HepG2 (cell line): ENCODE results near the gene CDNF. TPM values are rescaled to one million over a fixed set of nuclear protein-coding genes. Genes with fewer than 3 reads are reported as not detected.

ENCODE experiments used
- AHR ChIP-seq: IDR thresholded peaks from 2 replicates; pipeline ENCODE4 v1.6.1; 2018; ENCODE audit warnings: missing genetic modification reagents, missing compliant biosample characterization
- BCL6 ChIP-seq: IDR thresholded peaks from 2 replicates; pipeline ENCODE4 v1.6.1; 2016; ENCODE audit warnings: missing genetic modification reagents, missing compliant biosample characterization
- BORCS8-MEF2B ChIP-seq: sonication (generic); formaldehyde crosslinking; IDR thresholded peaks from 2 replicates; pipeline ENCODE4 v1.8.0; 2022; ENCODE audit warnings: mild to moderate bottlenecking, missing genetic modification reagents
- CENPBD1 ChIP-seq: sonication (generic); formaldehyde crosslinking; IDR thresholded peaks from 2 replicates; pipeline ENCODE4 v1.8.0; 2022; ENCODE audit warnings: missing genetic modification reagents, low read depth, mild to moderate bottlenecking, borderline replicate concordance
- GLI4 ChIP-seq: sonication (generic); formaldehyde crosslinking; IDR thresholded peaks from 2 replicates; pipeline ENCODE4 v1.5.1; 2020; ENCODE audit warnings: missing genetic modification reagents, mild to moderate bottlenecking, moderate library complexity, borderline replicate concordance
- HNRNPLL ChIP-seq: fragments of 200-400 bp; formaldehyde crosslinking; IDR thresholded peaks from 2 replicates; pipeline ENCODE4 v1.6.1; 2017; ENCODE audit warnings: mild to moderate bottlenecking, low read depth, low read length; ENCODE audit not compliant: poor library complexity, severe bottlenecking
- KLF12 ChIP-seq: sonication (generic); formaldehyde crosslinking; IDR thresholded peaks from 2 replicates; pipeline ENCODE4 v1.4.0; 2020; ENCODE audit warnings: missing genetic modification reagents, borderline replicate concordance
- NCOR1 ChIP-seq: fragments of 200-600 bp; sonication (generic); IDR thresholded peaks from 2 replicates; pipeline ENCODE4 v1.7.0; 2017; ENCODE audit warnings: antibody characterized with exemption, low read length, borderline replicate concordance
- NFYC ChIP-seq: IDR thresholded peaks from 2 replicates; pipeline ENCODE4 v1.6.1; 2016; ENCODE audit warnings: missing genetic modification reagents, missing compliant biosample characterization
- NR2C2 ChIP-seq: sonication (generic); formaldehyde crosslinking; IDR thresholded peaks from 2 replicates; pipeline ENCODE4 v1.4.0; 2020; ENCODE audit warnings: missing genetic modification reagents, mild to moderate bottlenecking, moderate library complexity, borderline replicate concordance
- PAF1 ChIP-seq: IDR thresholded peaks from 2 replicates; pipeline ENCODE4 v1.6.1; 2016; ENCODE audit warnings: missing genetic modification reagents, missing compliant biosample characterization
- POGZ ChIP-seq: sonication (generic); formaldehyde crosslinking; IDR thresholded peaks from 2 replicates; pipeline ENCODE4 v1.4.0; 2020; ENCODE audit warnings: mild to moderate bottlenecking, missing genetic modification reagents
- RBFOX2 ChIP-seq: fragments of 200-400 bp; formaldehyde crosslinking; IDR thresholded peaks from 2 replicates; pipeline ENCODE4 v1.6.1; 2017; ENCODE audit warnings: low read depth, mild to moderate bottlenecking, low read length
- ZNF180 ChIP-seq: sonication (generic); formaldehyde crosslinking; IDR thresholded peaks from 2 replicates; pipeline ENCODE4 v1.4.0; 2020; ENCODE audit warnings: low read depth, missing genetic modification reagents, borderline replicate concordance
- ZNF431 ChIP-seq: sonication (generic); formaldehyde crosslinking; IDR thresholded peaks from 2 replicates; pipeline ENCODE4 v1.9.0; 2022; ENCODE audit warnings: missing genetic modification reagents, low read depth, mild to moderate bottlenecking, borderline replicate concordance
- ZNF556 ChIP-seq: sonication (generic); formaldehyde crosslinking; IDR thresholded peaks from 2 replicates; pipeline ENCODE4 v1.4.0; 2020; ENCODE audit warnings: mild to moderate bottlenecking, missing genetic modification reagents, borderline replicate concordance
- ZNF580 ChIP-seq: IDR thresholded peaks from 2 replicates; pipeline ENCODE4 v1.6.1; 2016; ENCODE audit warnings: low read depth, borderline replicate concordance
- ZNF605 ChIP-seq: sonication (generic); formaldehyde crosslinking; IDR thresholded peaks from 2 replicates; pipeline ENCODE4 v1.8.0; 2022; ENCODE audit warnings: mild to moderate bottlenecking, missing genetic modification reagents
- ZNF724P ChIP-seq: sonication (generic); formaldehyde crosslinking; IDR thresholded peaks from 2 replicates; pipeline ENCODE4 v1.8.0; 2022; ENCODE audit warnings: missing genetic modification reagents, borderline replicate concordance
- ZNF768 ChIP-seq: sonication (generic); formaldehyde crosslinking; IDR thresholded peaks from 2 replicates; pipeline ENCODE4 v1.4.0; 2020; ENCODE audit warnings: missing genetic modification reagents
- ZNF784 ChIP-seq: sonication (generic); formaldehyde crosslinking; IDR thresholded peaks from 2 replicates; pipeline ENCODE4 v1.5.1; 2020; ENCODE audit warnings: missing genetic modification reagents, mild to moderate bottlenecking, borderline replicate concordance
- polyA plus RNA-seq, 8 experiments: library from polyadenylated mRNA; depleted of rRNA in 3 of 8; stranded (reverse) in 7 of 8; unstranded in 1 of 8; fragments of >200 nt; fragmentation: Illumina TruSeq in 4 of 8; extraction: Trizol in 4 of 8; gene quantifications; 2 replicates each; pipeline versions ENCODE4 v1.2.1 to v1.2.3, GENCODE V29; 2011 to 2016; ENCODE audit warnings: low read depth in 4 of 8, missing spikeins in 1 of 8, mixed read lengths in 1 of 8; ENCODE audit not compliant: insufficient read depth in 1 of 8
- total RNA-seq, 5 experiments: library from RNA; depleted of rRNA; stranded (reverse); fragments of >200 nt; fragmentation: Illumina TruSeq; extraction: Trizol; gene quantifications; 2 replicates each; pipeline ENCODE4 v1.2.3, GENCODE V29; 2016; ENCODE audit warnings: low read depth in 1 of 5
- TF ChIP-seq, protein P1 (sequence below): sonication (generic); formaldehyde crosslinking; IDR thresholded peaks from 2 replicates; pipeline ENCODE4 v1.5.0; 2020; ENCODE audit warnings: missing genetic modification reagents
- TF ChIP-seq, protein P2 (sequence below): sonication (generic); formaldehyde crosslinking; IDR thresholded peaks from 2 replicates; pipeline ENCODE4 v1.8.0; 2022; ENCODE audit warnings: low read depth, missing genetic modification reagents

Gene CDNF
- total and polyA plus RNA-seq, 2 of the 13 experiments (the other 11 are each of a cell fraction or from before 2014, with no cell fraction given), result 0.29 to 0.33 TPM

- peak; percentile 79 for TF ChIP-seq KLF12 (CRISPR knock-in tag)
- peak; percentile 83 for TF ChIP-seq ZNF605 (CRISPR knock-in tag)
- peak; percentile 95; the same call in 1 of the 2 replicates for TF ChIP-seq ZNF580
- TF ChIP-seq, protein P1, sequence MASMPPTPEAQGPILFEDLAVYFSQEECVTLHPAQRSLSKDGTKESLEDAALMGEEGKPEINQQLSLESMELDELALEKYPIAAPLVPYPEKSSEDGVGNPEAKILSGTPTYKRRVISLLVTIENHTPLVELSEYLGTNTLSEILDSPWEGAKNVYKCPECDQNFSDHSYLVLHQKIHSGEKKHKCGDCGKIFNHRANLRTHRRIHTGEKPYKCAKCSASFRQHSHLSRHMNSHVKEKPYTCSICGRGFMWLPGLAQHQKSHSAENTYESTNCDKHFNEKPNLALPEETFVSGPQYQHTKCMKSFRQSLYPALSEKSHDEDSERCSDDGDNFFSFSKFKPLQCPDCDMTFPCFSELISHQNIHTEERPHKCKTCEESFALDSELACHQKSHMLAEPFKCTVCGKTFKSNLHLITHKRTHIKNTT (CRISPR knock-in tag), result no peak
- no peak for TF ChIP-seq NCOR1
- no peak for TF ChIP-seq ZNF180 (CRISPR knock-in tag)
- TF ChIP-seq GLI4 (CRISPR knock-in tag), result 0 out of 2 replicates have a peak, but pooled peaks have one; percentile 40
- TF ChIP-seq ZNF768 (CRISPR knock-in tag), result peak; percentile 17; the same call in 1 of the 2 replicates
- no peak for TF ChIP-seq CENPBD1 (CRISPR knock-in tag)
- TF ChIP-seq, protein P2, sequence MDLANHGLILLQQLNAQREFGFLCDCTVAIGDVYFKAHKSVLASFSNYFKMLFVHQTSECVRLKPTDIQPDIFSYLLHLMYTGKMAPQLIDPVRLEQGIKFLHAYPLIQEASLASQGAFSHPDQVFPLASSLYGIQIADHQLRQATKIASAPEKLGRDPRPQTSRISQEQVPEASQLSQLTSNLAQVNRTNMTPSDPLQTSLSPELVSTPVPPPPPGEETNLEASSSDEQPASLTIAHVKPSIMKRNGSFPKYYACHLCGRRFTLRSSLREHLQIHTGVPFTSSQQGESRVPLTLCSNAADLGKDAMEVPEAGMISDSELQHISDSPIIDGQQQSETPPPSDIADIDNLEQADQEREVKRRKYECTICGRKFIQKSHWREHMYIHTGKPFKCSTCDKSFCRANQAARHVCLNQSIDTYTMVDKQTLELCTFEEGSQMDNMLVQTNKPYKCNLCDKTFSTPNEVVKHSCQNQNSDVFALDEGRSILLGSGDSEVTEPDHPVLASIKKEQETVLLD (CRISPR knock-in tag), result 0 out of 2 replicates have a peak, but pooled peaks have one; percentile 41
- peak; percentile 92 for TF ChIP-seq RBFOX2
- TF ChIP-seq ZNF431, result peak; percentile 56
- no peak for TF ChIP-seq PAF1 (CRISPR knock-in tag)
- no peak; the same call in 1 of the 2 replicates for TF ChIP-seq ZNF556 (CRISPR knock-in tag)
- no peak; the same call in none of the 2 replicates for TF ChIP-seq BORCS8-MEF2B (CRISPR knock-in tag)
- TF ChIP-seq ZNF724P, result peak; percentile 74; the same call in 1 of the 2 replicates
- peak; percentile 53; the same call in 1 of the 2 replicates for TF ChIP-seq BCL6 (CRISPR knock-in tag)
- no peak; the same call in none of the 2 replicates for TF ChIP-seq NR2C2 (CRISPR knock-in tag)
- TF ChIP-seq AHR (CRISPR knock-in tag), result no peak
- TF ChIP-seq ZNF784, result peak; percentile 75; the same call in 1 of the 2 replicates
- TF ChIP-seq POGZ (CRISPR knock-in tag), result 0 out of 2 replicates have a peak, but pooled peaks have one; percentile 1
- TF ChIP-seq NFYC, result peak; percentile 58
- peak; percentile 79 for TF ChIP-seq HNRNPLL
Observed at GRCh38 chr10:14878266-14879123, 40.7 kb upstream of the CDNF start, which contains the start of gene SUV39H2 (continued).
